GM12873 (cell line): Measurements from ENCODE around the gene COX4I1.

Experiments used
- CTCF ChIP-seq: IDR thresholded peaks from 2 replicates; pipeline ENCODE4 v1.5.1; 2012; ENCODE audit warnings: low read depth, mild to moderate bottlenecking, moderate library complexity, low read length, control low read depth; ENCODE audit not compliant: insufficient read depth; ENCODE audit errors: missing control alignments

The COX4I1 gene

GRCh38 chr16:85856079-85856478 is 56.6 kb downstream of the COX4I1 start:
- no peak for TF ChIP-seq CTCF

GRCh38 chr16:85856585-85856984 is 57.1 kb downstream of the COX4I1 start:
- no peak for TF ChIP-seq CTCF
